GM19023 (cell line): ENCODE results near the gene MSMP.

ENCODE experiments used
- ATAC-seq: cut with Tn5 transposase; IDR thresholded peaks from one replicate; pipeline ENCODE4 v1.9.1; 2021; ENCODE audit warnings: mild to moderate bottlenecking, moderate library complexity; ENCODE audit not compliant: unreplicated experiment

Gene MSMP

DNA sequence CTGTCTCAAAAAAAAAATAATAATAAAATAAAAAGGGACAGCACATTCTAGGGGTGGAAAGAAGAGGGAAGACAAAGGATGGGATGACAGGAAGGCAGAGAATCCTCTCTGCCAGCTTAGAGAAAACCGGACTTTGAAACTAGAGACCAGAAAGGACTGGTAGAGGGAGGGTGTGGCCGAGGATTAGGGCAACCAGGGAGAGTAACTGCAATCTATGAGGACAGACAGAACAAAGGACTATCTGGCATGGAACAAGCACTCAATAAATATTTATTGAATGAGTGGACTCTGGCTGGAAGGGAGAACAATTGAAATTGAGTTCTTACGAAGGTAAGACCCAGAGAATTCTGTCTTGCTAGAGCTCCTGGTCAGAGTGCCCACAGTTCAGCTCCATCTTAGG, 7.5 kb downstream of the MSMP start:
- ATAC-seq = no peak

DNA sequence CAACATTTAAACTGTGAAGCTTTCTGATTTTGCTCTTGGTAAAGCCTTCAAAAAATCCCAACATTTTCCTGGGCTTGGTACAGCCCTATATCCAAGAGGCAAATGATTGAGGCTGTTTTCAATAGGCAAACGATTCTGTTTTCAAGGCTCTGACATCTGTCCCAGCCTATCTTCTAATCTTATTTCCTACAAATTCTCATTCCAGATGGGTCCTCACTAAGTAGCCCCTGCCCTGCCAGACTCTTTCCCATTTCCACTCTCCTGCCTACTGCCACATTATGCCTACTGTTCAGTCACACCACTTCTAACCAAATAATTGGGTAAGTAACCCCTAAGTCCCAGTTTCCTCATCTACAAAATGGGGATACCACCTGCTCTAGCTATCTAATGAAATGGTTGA, 8.5 kb downstream of the MSMP start:
- no peak for ATAC-seq

DNA sequence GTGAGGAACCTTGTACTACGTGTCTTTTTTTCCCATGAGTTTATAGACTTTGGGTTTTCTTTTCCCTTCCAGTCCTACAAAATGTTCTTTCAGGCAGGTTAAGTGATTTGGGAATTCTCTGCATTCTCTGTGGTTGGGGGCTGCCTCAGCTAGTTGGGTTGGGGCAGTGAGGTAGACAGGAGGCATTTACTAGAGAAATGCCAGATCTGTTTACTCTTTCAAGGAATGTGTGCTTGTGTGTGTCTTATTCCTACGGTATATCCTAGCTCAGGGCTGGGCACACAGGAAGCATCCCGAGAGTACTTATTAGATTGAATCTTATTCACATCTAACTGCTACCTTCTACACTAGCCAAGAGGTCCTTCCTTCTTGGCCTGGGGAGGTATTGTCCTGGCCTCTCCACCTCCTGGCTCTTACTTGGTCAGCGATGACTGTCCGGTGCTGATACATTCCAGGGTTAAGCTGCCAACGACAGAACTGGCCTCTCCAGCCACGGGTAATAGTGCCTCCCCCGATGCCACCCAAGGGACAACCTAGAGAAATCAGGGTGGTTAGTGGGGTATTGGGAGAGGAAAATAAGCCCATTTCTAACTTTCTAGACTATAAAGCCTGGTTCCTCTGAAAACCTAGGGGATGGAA, 10.1 kb downstream of the MSMP start:
- ATAC-seq = no peak

DNA sequence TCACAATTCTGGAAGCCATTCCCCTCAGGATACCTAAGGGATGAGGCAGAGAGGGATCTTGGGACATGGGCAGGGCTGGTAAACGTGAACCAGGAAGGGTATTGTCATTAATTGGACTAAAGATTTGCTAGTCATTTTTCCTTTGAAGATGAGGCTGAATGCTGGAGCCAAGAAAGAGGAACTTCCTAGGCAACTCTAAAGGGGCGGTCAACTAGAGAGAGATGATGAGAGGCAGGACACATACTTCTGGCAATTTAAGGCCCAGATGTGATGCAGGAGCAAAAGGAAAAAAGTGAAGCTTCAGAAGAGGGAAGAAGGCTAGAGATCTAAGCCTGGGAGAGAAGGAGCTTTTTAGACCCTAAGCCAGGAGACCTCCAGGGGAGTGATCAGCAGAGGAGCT, 10.6 kb downstream of the MSMP start:
- ATAC-seq = no peak

DNA sequence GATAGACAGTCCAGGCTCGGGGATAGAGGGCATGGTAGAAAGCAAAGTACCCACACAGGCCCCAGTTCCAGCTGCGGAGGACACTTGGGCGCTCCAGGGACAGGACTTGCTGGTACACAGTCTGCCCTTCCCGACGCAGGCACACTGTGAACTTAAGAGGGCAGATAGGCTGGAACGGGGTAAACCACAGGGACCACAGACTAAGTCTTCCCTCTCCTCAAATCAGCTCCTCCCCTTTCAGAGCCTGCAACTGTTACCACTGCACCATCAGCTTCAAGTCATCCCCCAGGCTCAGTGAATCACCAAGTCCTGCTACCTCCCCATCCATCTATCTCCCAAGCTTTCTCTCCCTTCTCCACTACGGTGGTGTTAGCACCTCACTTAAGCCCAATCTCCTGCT, 12.3 kb downstream of the MSMP start:
- no peak for ATAC-seq

DNA sequence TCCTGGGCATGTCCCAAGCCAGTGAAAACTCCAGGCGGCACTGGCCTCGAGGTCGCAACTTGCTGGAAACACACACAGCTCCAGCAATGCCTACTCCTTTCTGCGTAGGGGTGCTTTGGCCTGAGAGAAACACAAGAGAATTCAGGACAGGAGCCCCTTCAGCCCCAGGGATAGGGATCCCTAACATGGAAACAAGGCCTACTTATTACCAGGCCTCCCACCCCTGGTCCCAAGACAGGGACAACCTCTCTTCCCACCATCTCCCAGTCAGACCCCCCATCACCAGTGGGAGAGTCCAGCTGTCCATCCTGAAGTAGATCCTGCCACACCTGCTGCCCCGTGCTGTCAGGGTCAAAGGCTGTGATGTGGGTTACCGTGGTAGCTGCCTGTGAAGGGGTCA, 13.8 kb downstream of the MSMP start:
- no peak for ATAC-seq

DNA sequence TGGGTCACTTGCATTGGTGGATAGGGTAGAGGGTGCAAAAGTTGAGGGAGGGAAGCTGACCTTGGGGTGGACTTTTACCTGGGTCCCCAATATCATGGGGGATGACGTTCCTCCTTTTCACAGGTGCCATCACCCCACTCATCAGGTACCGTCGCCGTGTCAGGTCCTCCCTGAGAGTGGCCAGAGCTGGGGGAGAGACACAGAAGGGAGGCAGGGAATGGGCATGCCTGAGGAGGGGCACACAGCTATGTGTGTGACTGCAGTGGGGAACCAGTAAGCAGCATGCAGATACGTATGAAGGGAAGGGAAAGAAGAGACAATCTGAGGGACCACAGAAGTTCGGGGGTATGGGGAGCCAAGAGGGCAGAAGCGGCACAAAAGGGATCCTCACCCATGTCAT, 15.2 kb downstream of the MSMP start:
- ATAC-seq = no peak

DNA sequence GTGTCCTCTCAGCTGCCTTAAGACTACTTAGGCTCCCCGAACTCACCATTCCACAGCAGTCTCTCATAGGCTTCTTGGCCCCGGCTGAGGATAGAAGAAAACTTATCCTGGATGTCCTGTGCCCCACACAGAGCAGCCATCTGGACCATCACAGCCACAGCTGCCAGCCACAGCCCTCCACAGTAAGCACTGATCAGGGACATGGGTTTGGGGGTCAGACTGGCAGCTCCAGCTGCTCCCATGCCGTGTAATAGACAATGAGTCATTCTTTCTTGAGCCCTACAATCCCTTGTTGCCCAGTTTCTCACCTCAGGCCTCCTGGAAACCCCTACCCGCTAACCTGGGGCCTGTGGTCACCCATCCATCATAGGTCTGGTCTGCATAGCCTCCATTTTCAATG, 15.9 kb downstream of the MSMP start:
- no peak for ATAC-seq

DNA sequence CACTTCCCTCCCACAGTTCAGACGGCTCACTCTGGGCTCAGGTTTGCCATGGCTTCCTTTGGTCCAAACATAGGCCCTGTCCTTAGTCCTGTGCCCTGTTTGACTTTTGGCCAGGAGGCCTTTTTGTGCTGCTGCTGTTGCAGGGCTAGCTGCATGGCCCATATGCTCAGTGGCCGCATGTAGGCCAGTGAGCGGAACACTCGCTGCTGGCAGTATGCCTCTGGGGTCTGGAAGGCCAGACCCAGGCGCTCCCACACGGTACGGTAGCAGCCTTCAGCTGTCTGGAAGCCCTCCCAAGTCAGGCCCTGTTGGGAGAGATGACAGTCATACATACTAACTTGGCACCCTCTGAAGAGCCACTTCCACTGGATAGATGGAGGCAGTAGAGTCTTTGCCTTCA, 16.9 kb downstream of the MSMP start:
- ATAC-seq = no peak

DNA sequence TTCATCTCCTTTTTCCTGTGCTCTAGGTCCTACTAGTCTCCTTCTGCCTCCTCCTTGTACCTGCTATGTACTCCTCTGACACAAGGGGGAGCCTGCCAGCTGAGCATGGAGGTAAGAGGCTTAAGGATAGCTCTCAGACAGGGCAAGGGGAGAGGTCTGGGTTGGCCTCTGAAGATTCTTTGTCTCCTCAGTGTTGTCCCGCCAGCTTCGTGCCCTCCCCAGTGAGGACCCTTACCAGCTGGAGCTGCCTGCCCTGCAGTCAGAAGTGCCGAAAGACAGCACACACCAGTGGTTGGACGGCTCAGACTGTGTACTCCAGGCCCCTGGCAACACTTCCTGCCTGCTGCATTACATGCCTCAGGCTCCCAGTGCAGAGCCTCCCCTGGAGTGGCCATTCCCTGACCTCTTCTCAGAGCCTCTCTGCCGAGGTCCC, 17.9 kb downstream of the MSMP start:
- ATAC-seq = no peak

DNA sequence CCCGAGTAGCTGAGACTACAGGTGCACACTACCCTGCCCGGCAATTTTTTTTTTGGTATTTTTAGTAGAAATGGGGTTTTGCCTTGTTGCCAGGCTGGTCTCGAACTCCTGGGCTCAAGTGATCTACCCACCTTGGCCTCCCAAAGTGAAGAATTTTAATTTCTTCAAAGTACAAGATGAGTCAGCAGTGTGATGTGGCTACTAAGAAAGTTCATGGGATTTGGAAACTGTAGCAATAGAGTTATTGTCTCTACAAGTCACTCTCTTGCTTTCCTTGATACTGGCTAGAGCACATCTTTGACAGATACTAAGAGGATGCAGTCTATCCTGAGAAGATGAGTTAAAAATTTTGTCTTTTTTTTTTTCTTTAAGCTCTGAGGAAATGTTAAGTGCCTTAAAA, 20.0 kb downstream of the MSMP start:
- no peak for ATAC-seq

DNA sequence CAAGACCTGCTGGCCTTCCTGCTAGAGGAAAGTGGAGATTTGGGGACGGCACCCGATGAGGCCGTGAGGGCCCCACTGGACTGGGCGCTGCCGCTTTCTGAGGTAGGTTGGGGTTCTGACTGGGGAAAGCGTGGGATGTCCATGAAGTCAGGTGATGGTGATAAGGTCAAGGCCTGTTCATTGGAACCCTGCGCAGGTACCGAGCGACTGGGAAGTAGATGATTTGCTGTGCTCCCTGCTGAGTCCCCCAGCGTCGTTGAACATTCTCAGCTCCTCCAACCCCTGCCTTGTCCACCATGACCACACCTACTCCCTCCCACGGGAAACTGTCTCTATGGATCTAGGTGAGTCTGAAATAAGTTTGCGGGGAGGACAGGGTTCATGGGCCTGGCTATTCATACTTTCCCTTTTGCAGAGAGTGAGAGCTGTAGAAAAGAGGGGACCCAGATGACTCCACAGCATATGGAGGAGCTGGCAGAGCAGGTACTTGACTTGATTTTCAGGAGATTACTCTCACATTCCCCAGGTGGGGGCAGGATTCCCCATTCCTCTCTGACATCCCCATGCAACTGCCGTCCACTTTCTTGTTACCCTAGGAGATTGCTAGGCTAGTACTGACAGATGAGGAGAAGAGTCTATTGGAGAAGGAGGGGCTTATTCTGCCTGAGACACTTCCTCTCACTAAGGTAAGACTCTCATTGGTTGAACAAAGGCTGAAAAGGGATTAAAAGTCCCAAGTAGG, 21.1 kb downstream of the MSMP start:
- no peak for ATAC-seq

DNA sequence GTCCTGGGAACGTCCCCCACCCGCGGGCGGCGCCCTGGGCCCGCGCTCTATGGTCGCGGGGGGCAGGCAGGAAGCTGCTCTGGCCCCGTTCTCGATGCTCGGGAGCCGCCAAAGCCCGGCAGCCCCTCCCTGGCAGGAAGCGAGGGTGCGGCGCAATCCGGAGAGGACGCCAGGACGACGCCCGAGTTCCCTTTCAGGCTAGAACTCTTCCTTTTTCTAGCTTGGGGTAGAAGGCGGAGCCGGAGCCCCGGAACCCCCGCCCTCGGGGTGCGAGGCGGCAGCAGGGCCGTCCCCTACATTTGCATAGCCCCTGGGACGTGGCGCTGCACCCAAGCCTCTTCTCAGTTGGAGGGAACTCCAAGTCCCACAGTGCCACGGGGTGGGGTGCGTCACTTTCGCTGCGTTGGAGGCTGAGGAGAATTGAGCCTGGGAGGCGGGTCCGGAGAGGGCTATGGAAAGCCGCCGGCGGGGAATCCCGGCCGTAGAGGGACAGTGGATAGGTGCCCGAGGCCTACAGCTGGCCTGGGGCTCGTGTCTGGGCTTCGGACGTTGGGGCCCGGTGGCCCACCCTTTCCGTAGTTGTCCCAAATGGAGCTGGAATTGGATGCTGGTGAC, 21.8 kb downstream of the MSMP start, which contains the start of the genes CREB3 and TLN1:
Gene CREB3 (plus strand): TSS at position 482 of the 615 bp plus-strand sequence. CDS start 107 bp downstream, at position 589.
Gene TLN1 (minus strand): TSS at position 11 of the 615 bp plus-strand sequence. CDS start 6,501 bp downstream, outside the sequence.
- peak; percentile 79 for ATAC-seq

DNA sequence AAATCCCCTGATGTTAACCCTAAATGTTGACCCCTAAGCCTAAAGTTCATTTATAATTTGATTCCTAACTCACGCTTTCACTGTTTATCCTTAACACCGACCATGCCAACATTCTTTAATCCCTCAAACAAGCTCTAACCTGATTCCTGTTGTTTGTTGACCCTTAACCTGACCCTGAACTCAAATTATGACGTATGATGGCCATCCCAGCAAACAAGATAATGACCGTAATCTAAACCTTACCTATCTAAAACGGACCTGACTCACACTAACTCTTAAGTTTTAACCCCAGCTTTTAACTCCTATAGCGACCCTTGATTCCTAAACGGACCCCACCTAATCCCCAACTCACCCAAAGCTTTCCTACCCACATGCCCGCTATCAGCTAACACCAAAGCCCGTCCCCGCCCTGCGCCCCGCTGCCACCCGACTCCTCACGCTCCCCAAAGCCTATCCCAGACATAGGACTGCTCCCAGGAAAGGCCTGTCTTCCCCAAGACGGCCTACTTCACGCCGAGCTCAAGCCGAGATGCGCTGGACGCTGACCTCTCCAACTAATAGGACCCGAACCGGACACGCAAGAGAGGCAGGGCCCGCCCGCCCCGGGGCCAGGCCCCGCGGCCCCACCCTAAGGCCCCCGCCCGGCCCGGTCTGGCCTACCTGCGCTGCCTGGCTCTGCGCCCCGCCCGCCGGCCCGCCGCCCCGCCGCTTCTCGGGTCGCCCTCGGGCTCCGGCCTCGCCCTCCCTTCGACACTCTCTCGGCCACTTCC, 22.5 kb downstream of the MSMP start:
- peak; percentile 0 for ATAC-seq

DNA sequence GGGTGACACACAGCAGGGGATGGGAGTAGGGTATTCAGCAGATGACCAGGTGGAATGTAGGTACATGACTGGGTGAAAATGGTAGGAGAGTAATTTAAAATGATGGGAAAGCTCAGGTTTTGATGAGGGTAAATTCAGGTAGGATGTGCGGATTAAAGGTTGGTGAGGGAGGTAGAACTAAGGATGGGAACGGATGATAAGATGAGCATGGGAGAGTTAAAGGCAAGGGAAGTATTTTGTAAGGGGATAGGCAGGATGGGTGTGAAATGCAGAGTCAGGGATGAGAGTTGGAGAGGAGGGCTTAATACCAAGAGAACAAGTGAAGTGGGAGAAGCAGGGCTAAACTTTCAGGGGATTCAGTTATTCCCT, 23.6 kb downstream of the MSMP start:
- no peak for ATAC-seq

DNA sequence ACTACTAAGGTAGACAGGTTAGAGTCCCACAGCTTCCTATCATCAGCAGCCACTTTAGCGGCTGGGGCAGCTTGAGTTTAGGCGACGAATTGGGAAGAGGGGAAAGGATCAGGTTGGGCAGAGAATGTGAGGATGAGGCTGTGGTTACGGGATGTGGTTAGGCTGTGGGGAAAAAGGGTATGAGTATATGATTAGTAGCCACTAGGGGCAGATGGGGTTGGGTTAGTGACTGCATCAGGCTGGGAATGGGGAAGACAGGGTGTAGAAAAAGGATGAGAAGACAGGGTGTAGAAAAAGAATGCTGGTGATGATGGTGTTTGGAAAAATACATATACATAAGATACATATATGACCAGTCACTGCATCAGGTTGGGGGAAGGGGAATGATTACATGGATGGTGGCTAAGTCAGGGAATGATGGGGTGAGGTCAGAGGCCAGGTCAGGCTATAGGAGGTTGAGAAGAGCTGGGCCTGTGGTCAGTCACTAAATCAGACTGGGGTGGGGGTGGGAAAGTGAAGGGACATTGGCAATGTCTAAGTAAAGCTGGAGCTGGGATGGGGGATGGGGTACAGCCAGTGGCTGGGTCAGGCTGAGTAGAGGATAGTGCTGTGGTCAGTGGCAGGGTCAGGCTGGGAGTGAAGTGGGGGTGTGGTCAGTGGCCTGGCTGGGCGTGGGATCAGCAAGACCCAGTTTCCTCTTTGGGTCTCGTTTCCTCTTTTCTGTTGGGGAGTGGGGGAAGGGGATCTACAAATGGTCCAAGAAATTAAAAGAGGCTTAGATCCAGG, 24.2 kb downstream of the MSMP start:
- ATAC-seq = no peak

DNA sequence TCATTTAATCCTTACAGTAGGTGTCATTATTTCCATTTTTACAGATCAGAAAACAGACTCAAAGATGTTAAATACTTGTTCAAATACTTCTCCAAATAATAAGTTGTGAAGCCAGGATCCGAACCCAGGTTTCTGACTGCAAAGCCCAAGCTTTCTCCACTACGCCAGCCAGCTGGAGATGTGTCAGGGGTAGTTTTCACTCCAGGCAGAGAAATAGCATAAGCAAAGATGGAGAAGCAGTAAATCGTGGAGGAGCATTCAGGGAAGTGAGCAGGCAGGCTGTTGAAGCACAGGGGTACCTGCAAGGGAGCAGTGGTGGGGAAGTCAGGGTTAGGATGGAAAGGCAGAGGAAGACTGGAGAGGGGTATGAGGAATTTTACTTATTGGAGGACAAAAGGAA, 25.0 kb downstream of the MSMP start:
- no peak for ATAC-seq

DNA sequence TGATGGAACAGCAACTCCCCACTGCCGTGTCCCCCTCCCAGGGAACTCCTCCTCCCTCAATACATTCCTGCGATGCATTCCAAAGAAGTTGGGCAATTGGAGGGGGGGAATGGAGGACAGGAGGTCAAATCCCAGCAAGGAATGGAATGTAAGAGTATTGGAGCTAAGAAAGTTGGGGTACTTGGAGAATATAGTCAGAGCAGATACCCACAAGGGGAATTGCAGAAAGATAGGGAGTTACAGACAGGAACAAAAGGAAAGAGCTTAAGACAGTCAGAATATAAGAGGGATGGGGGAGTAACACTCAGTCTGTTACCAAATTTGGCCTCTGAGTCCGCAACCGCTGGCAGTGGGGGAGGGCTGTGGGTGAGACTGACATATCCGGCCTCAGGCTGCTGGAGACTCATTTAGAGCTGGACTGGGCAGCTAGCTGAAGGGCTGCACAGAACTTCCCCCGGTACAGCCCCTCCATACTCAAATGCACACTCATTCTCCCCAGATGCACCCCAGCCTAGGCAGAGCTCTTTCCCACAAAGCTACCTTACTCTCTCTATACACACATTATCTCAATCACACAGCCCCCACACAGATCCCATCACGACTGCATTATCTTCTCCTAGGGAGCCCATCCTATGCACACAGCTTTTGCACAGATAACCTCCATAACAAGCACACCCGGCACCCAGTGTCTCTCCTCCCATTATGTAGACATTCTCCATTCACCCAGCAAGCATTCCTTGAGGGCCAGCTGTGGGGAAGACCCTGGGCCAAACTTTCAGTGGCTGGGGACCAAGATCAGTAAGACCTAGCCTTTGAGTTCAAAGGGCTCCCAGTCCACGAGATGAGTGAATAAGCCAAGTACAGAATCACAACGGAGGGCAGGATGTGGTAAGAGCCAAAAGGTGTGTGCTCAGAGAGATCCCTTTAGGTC, 25.8 kb downstream of the MSMP start:
- ATAC-seq = no peak

DNA sequence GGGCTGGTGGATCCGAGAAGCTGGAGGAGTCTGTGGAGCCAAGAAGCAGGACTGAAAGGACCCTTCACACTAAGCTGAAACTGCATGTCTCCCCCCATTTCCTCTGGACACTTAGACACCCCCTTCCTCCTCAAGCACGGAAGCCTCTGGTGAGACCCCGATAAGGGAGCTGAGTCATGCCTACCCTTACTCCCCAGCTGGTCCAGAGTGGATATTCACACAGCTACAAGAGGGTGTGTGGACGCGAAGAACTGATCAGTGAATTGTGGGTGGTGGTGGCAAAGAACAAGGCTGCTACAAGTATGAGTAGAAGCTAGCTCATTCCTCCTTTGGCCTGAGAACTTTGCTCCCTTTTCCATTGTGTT, 26.4 kb downstream of the MSMP start:
- no peak for ATAC-seq

DNA sequence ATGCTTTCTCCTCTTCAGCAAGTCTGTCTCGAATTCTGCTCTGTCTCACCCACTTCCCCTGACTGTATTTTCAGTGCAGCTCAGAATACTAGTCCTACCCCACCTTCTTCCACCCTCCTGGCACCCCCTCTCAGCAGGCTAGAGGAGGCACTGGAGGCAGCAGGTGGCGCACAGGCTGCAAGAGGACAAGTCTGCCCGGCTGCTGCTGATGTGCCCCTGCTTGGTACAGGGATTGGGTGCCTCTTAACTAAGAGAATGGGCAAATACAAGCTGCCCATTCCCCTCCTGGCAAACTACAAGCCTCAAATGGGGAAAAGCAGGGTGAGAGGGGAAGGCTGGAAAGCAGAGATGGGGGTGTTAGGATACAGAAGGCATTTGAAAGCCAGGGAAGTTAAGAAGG, 27.1 kb downstream of the MSMP start:
- no peak for ATAC-seq
